RPMI8226 (cell line): ENCODE results near the gene PPP1R3F.
"Not testable (repeated sequence)": the region's sequence is repeated elsewhere in the genome, so short reads cannot be mapped to it uniquely, and the experiment has no call there.

ENCODE experiments used
- DNase-seq: peaks from one replicate; pipeline ENCODE4 v3.0.0-alpha.2; 2015

PPP1R3F gene

DNA sequence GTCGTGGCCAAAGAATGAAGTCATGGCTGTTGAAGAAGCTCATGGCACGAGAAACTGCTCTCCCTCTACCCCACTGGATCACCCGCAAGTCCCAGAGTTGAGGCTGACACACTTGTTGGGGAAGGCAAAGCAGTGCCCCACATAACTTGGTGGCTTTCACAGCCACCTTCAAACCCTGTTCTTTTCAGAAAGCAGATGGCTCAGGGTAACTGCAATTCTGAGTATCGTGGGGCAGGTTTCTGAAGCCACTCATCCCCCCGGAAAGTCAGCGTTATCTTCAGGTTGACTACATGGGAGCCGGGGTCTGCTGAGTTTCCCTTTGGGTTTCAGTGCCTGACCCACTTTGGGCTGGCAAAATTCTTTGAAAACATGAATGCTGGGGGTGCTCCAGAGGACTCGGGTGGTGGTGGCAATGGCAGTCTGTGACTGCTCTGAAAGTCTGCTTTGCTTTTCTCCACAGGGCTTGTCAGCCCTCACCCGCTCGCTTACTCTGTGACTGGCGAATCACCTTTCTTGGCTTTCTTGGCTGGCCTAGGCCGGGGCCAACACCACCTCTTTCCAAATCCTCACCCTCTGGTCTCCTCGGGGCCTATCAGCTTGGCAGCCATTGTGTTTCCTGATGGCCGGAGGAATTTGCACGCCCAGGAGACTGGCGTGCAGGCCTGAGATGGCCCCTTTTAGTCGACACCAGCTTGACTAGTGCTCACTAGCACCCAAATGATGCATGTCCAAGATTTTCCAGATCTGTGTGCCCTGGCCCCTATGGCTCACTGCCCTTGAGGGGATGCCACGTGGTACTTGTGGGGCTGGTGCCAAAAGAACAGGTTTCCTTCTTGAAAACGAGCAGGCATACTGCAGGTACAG, 7.3 kb downstream of the PPP1R3F start:
- no peak for DNase-seq

DNA sequence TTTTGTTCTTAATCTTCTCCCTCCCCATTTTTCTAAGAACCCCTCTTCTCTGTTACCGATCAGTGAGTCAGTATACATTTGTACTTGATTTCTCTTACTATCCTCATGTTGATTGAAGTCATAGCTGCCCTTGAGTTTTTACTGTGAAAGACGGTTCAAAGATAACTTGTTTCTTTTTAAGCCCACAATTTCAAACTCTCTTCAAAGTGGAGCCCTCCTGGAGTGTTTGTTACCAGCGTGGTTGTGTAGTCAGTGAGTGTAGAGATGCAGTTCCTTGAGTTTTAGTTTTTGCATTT, 7.9 kb downstream of the PPP1R3F start:
- DNase-seq, result no peak

DNA sequence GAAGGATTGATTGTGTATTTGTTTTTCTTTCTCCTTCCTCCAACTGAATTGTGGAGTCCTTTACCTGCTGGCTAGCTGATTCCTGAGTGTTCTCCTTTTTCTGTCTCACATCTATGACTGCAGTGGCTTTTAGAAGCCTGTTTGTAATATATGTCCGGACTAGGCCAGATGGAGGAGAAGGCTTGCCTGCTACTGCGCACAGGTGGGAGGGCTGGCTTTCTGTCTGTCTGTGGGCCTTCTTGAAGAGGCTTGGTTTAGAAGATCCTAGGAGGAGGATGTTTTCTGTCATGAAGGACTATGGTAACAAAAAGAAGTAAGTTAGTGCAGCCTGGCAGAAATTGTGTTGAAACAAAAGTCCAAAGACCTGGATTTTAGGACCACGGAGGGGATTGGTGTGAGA, 8.5 kb downstream of the PPP1R3F start:
- no peak for DNase-seq

- DNase-seq, result no peak
These were observed 13.0 kb downstream of the PPP1R3F start for GRCh38 chrX:49282647-49283011.

DNA sequence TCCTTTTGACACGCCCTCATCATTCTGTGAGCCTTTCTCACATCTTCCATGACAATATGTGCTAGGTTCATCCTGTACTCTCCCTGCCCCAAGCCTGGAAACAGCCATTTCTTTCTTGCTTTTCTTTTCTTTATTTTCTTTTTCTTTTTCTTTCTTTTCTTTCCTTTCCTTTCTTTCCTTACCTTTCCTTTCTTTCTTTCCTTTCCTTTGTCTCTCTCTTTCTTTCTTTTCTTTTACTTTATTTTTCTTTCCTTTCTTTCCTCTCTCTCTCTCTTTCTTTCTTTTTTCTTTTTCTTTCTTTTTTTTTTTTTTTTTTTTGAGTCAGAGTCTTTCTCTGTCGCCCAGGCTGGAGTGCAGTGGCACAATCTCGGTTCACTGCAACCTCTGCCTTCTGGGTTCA, 14.6 kb downstream of the PPP1R3F start:
- DNase-seq, result no peak

DNA sequence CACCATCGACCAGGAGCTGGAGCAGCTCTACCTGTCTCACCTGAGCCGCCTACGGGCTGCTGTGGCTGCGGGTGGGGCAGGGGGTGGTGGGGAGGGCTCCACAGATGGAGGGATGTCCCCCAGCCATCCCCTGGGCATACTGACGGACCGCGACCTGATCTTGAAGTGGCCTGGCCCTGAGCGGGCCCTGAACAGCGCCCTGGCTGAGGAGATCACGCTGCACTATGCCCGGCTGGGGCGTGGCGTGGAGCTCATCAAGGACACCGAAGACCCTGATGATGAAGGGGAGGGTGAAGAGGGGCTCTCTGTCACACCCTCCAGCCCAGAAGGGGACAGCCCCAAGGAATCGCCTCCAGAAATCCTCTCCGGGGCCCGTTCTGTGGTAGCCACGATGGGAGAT, 16.5 kb downstream of the PPP1R3F start:
- DNase-seq, result no peak

GRCh38 chrX:49286581-49286980, 17.0 kb downstream of the PPP1R3F start:
- DNase-seq, result no peak

GRCh38 chrX:49287665-49288064, 18.1 kb downstream of the PPP1R3F start:
- no peak for DNase-seq

DNA sequence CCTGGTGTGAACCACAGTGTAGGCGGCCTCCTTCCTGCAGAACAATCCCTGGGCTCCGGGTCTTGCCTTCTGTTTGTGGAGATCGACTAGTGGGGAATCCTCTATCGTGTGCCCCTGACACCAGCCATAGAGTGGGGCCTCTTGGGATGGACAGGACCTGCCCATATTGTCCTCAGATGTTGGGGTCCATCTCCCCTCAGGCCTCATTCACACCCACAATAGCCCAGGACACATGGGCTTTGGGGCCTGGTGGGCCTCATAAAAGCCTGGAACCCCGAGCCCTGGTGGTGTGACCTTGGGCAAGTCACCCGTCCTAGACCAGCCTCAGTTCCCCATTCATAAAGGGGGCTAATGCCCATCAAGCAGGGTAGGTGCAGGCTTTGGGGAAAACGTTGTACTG, 20.6 kb downstream of the PPP1R3F start:
- DNase-seq, result no peak

DNA sequence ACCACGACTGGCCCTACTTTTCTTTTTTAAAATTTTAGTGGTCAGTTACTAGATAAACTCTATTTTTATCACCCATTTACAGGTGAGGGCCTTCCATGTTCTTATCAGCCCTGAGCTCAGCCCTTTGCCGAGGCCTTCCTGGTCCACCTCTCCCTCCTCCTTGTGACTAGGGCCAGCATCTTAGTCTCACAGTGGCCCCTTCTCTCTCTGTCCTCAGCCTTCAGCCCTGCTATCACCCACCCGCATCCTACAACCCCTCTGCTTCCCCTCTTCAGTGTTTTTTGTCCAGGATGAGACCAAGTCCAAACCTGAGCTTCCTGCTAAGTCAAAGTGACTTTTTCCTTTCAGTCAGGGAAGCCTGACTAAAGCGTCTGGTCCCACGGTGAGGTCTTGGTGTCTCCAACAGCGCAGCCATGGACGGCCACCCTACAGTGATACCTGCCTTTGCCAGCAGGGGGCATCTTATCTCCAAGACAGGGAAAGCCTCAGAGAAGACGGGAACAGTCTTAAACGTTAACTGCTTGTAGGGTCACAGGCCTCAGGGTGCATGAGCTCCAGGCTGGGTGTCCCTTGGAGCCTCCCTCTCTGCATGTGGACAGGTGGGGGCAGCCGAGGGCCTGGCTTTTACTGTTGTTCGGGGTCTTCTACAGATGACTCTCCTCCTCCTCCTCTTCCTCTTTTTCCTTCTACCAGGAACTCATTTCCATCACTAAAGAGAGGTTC, 22.2 kb downstream of the PPP1R3F start:
- DNase-seq, result peak; percentile 55

DNA sequence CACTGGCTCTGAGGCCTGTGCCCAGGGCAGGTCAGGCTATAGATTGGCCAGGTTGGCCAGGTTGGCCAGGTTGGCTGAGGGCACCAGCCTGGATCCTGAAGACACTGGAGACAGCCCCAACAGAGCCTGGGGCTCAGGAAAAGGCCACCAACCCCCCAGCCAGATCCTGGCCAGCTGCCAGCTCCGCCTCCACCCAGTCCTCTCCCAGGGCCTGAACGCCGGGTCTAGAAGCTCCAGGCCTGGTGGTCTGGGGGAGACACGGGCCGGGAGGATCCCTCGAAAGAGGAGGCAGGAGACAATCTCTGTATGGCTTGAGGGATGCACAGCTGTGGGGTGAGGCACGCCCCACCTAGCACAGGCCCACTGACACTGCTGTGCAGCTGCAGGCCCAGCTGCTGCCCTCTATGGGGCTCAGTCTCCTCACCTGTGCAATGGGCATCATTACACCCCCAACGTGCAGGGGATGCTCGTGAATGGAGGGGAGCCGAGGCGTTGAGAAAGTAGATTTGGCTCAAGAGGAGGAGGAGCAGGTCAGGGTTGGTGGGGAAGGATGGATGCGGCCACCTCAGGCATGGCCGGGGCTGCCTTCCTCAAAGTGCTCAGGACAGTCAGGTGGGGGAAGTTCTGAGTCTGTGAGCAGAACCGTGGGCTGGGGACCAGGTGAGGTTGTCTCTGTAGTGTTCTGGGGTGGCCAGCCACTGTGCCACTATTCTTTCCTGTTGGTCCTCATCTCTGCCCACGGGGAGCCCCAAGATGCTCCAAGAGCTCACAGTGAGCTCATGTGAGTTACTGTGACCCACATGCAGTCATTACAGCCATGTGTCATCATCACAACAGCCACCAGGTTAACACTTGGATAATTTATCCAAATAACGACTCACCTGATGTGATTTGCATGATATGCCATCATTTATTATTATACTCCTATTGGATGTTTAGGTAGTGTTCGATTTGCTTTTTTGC, 23.1 kb downstream of the PPP1R3F start:
- no peak for DNase-seq

GRCh38 chrX:49299293-49299692, 29.7 kb downstream of the PPP1R3F start:
- not testable (repeated sequence) for DNase-seq

GRCh38 chrX:49300703-49301102, 31.1 kb downstream of the PPP1R3F start:
- no peak for DNase-seq

GRCh38 chrX:49303346-49303745, 33.8 kb downstream of the PPP1R3F start, which contains the start of gene GAGE10:
TSS of gene GAGE10 (plus strand) at chrX:49303646. CDS start at chrX:49304860, 1,214 bp downstream.
- no peak for DNase-seq

GRCh38 chrX:49307775-49308174, 38.2 kb downstream of the PPP1R3F start:
- DNase-seq, result not testable (repeated sequence)

- DNase-seq, result no peak
These were observed 39.1 kb downstream of the PPP1R3F start for GRCh38 chrX:49308604-49309269.

DNA sequence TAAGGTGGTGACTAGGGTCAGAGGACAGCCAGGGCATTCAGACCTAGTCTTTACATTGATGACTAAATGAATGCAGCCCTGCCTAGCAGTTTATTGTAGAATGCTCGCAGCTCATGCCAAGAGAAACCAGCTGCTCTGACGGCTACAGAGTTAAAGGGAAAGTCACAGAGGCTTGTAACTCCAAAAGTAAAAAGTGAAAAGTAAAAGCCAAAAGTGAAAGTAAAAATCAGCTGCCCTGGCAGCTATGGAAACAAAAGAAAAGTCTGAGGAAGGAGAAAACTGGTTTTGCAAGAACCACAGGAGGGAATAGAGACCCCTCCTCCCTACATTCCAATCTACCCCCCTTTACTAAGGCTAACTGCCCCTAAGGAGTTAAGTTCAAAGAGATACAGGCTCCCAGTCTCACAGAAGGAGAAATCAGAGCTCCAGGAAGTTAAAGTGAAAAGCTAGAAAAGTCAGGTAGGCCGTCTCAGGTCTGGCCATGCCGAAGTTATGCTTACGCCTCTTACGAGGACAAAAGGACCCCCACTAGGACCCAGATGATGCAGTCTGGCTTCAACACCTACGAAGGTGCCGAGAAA, 39.9 kb downstream of the PPP1R3F start:
- no peak for DNase-seq

DNA sequence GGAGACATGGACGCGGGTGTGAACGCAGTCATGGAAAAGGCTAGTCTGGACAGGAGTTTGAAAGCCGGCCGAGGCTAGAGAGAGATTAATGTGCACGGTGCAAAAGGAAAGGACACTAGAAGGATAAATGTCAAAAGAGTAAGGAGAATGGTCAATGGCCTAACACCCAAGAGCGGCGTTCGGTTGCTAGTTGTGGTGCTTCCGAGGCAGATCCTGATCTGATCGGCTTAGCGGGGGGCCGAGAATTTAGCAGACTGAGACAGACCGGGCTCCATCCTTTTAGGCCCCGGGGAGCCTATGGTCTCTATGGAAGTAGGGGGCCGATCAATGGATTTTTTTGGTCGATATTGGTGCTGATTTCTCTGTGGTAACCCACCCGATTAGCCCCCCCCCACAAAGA, 40.8 kb downstream of the PPP1R3F start:
- DNase-seq, result no peak

- DNase-seq, result no peak
These were observed 42.6 kb downstream of the PPP1R3F start for GRCh38 chrX:49312176-49312575.

DNA sequence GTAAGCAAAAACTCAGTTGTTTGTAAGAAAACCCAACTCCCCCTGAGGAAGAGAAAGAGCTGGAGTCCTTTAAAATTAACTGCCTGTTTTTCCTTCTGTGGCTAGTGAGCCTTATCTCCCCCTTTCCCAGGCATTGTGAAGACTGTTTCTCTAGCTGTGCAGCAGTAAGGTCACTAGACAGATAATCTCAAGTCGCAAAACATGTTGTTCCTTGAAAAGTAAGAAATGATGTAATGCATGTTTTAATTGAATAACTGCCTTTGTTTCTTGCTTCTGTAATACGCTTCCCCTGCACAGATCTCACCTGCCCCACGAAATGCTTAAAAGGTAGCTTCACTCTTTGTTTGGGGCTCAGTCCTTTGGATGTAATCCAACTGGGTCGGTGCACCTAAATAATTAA, 46.5 kb downstream of the PPP1R3F start:
- no peak for DNase-seq

- not testable (repeated sequence) for DNase-seq
These were observed 52.1 kb downstream of the PPP1R3F start, which contains the start of gene GAGE12J for GRCh38 chrX:49321737-49322136. TSS of gene GAGE12J (plus strand) at chrX:49322037. CDS start at chrX:49323194, 1,157 bp downstream.

- not testable (repeated sequence) for DNase-seq
These were observed 52.7 kb downstream of the PPP1R3F start for GRCh38 chrX:49322266-49322665.
